Spinal cord (tissue), 10 donors: ENCODE data around the gene ANKRD33. TPM values are rescaled to one million over a fixed set of nuclear protein-coding genes. Genes with fewer than 3 reads are reported as not detected.

ENCODE experiments used
- DNase-seq, 6 donors: peaks; one replicate each; pipeline versions ENCODE4 v3.0.0 to v3.0.0-alpha.2; 2013 to 2015; ENCODE audit warnings: low spot score in 6 of 6, low read depth in 4 of 6
- H3K27ac ChIP-seq: one replicate; pipeline ENCODE4 v1.5.1; 2013; ENCODE audit warnings: low read depth, low read length, control low read depth
- H3K27me3 ChIP-seq: one replicate; pipeline ENCODE4 v1.6.1; 2013; ENCODE audit warnings: low read length; ENCODE audit not compliant: control insufficient read depth, insufficient read depth
- H3K36me3 ChIP-seq: one replicate; pipeline ENCODE4 v1.6.1; 2013; ENCODE audit warnings: low read length; ENCODE audit not compliant: control insufficient read depth, insufficient read depth
- H3K4me1 ChIP-seq: one replicate; pipeline ENCODE4 v1.6.1; 2013; ENCODE audit warnings: low read length; ENCODE audit not compliant: control insufficient read depth, insufficient read depth
- H3K4me3 ChIP-seq: one replicate; pipeline ENCODE4 v1.5.1; 2013; ENCODE audit warnings: low read depth, low read length, control low read depth
- H3K9me3 ChIP-seq: one replicate; pipeline ENCODE4 v1.6.1; 2013; ENCODE audit warnings: low read length; ENCODE audit not compliant: control insufficient read depth, insufficient read depth
- WGBS: methylation state at CpG from one replicate; pipeline ENCODE4 v1.1.5; 2013; ENCODE audit warnings: missing lambda C conversion rate; ENCODE audit not compliant: insufficient coverage; 5-methylcytosine and 5-hydroxymethylcytosine counted together
- polyA plus RNA-seq, 2 donors: library from polyadenylated mRNA; unstranded; fragments of 120-200 nt; gene quantifications; one replicate each; pipeline ENCODE4 v1.2.1, GENCODE V29; 2013; ENCODE audit not compliant: insufficient read length in 2 of 2
- total RNA-seq, 2 donors: library from RNA; depleted of rRNA in 1 of 2; stranded (reverse); fragments of 120-200 nt in 1 of 2; fragments of >200 nt in 1 of 2; gene quantifications; one replicate each; pipeline versions ENCODE4 v1.2.3 to v1.2.4, GENCODE V29; 2013 to 2014
- donor health status: healthy.

Gene ANKRD33
- total and polyA plus RNA-seq, 4 donors, result 0.14 to 0.21 (median 0.17) TPM; not detected in 1

GRCh38 chr12:51847643-51848325 is 40.1 kb upstream of the ANKRD33 start:
- 0% methylated on average over 34 of the region's 40 CpGs for WGBS
- Histone ChIP-seq H3K4me3 (peak overlapping the region; percentile 72), H3K36me3 (peaks cover 2% of the 10 kb centered on the region), H3K4me1 (peaks cover 44% of the 10 kb centered on the region), H3K27me3 (peaks cover 3% of the 10 kb centered on the region), H3K27ac (peak overlapping the region; percentile 69), H3K9me3 (no peaks in the 10 kb centered on the region)
- DNase-seq, result peak in 2 of 6 donors; percentile 52 to 60

- Histone ChIP-seq H3K9me3 (no peaks in the 10 kb centered on the region), H3K4me1 (peaks cover 44% of the 10 kb centered on the region), H3K36me3 (peaks cover 4% of the 10 kb centered on the region), H3K27me3 (peaks cover 3% of the 10 kb centered on the region), H3K27ac (peak within 1 kb of the TSS; percentile 69), H3K4me3 (peak within 1 kb of the TSS; percentile 72)
- under 1% methylated on average over 42 of the region's 51 CpGs for WGBS
- no peak for DNase-seq
Measured at GRCh38 chr12:51848326-51848727, 39.6 kb upstream of the ANKRD33 start, which contains the start of gene FIGNL2. FIGNL2 (minus strand) TSS chr12:51848718; CDS start chr12:51822413, 26,305 bp downstream.

DNA sequence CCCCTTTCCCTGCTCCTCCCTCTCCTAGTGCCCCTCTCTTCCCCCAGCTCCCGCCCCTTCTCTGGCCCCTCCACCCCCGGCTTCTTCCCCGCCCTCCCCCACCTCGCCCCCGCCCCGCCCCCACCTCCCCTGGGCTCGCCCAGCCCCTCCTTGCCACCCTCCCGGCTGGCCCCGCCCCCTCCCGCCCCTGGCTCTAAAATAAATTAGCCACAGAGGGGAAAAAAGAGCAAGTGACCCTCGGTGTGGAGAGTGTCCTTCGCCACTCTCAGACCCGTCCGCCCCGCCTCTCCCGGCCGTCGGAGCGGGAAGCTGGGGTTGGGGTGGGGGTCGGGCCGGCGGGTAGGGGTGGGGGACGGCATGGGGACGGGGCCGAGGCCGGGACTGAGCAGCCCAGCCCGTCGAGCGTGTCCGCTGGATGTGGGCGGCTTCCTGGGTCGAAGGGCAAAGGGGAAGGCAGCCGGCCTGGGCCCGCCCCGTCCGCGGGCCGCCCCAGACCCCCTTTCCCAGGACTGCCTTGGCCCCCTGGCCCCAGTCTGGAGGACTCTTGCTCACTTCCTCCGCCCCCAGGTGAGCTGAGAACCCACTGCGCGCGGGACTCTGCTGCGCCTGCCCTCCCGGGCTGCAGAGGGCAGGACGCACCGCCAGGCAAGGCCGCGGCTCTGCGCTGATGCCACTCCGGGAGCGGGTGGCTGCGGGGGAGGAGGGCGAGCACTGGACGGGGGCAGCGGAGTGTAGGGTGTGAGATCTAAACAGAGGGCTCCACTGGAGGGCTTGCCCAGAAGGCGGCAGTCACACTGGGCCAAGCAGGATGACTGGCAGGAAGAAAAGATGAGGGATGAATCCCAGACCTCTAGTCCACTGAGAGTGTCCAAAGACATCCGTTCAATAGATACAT is 38.8 kb upstream of the ANKRD33 start:
- peaks cover 44% of the 10 kb centered on the region for H3K4me1 ChIP-seq
- peaks cover 4% of the 10 kb centered on the region for H3K36me3 ChIP-seq
- 26% methylated on average over 27 of the region's 57 CpGs for WGBS
- no peak overlapping the region for H3K4me3 ChIP-seq
- DNase-seq, result peak in 2 of 6 donors; percentile 50 to 77
- H3K27me3 ChIP-seq, result peaks cover 3% of the 10 kb centered on the region
- peak overlapping the region; percentile 22 for H3K27ac ChIP-seq
- no peaks in the 10 kb centered on the region for H3K9me3 ChIP-seq

DNA sequence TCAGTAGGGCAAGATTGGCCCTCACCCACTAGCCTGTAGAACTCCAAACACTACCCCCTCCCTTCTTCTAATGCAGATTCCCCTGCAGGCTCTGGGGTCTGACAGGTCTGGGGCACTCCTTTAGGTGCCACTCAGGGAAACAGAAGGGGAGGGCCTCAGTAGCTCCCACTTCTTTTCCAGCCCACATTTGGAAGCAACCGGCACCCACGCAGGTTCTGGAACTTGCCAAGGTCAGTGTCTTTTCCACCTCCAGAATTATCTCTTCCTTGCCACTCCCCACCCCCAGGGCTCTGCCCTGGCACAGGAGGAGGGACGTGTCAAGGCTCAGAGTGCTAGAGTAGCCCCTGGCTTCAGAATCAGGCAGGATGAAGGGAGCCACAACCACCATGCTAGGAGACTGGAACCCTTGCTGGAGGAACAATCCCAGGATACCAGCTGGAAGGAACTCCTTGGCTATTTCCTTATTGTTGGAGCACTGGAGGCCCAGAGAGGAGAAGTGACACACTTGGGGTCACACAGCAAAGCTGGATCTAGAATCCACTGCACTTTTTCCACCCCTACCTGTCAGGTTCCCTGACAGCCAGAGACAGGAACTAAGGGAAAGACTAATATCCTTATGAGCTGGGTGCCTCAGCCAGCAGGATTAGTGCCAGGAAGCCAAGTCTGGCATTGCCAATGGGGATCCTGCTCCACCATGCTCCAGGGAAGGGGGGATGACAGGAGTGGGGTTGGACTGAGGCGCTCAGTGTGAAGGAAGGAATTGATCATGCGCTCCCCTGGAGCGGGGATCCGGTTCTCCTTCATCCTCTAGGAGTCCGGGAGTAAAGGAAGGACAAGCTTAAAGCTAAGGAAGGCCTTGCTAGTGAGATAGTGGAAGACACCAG is 37.6 kb upstream of the ANKRD33 start:
- Histone ChIP-seq H3K4me1 (peaks cover 41% of the 10 kb centered on the region), H3K4me3 (no peak overlapping the region), H3K27me3 (peaks cover 3% of the 10 kb centered on the region), H3K27ac (no peak overlapping the region), H3K36me3 (peaks cover 4% of the 10 kb centered on the region), H3K9me3 (no peaks in the 10 kb centered on the region)
- 79% methylated on average over 7 of the region's 8 CpGs for WGBS
- DNase-seq, result no peak

DNA sequence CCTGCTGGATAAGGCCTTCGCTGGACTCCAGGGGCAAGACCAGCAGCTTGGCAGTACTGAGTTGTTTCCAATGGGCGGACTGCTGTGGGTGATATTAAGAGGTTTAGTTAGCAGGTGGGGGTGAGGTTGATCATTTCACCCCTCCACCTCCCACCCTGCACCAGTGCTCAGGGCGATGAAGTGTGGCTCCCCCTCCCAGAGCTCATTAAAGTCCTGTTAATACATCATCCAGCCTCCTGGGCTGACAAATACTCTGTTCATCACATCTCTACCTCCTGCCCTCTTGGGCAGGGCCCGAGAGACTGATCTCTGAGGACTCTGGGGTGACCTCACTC is 37.0 kb upstream of the ANKRD33 start:
- H3K9me3 ChIP-seq, result no peaks in the 10 kb centered on the region
- no peak overlapping the region for H3K4me3 ChIP-seq
- no peak overlapping the region for H3K27ac ChIP-seq
- peaks cover 4% of the 10 kb centered on the region for H3K36me3 ChIP-seq
- 33% methylated on average over 1 of the region's 4 CpGs for WGBS
- no peak for DNase-seq
- H3K4me1 ChIP-seq, result peaks cover 40% of the 10 kb centered on the region
- peaks cover 3% of the 10 kb centered on the region for H3K27me3 ChIP-seq

GRCh38 chr12:51851413-51852124 is 36.3 kb upstream of the ANKRD33 start:
- Histone ChIP-seq H3K27ac (no peak overlapping the region), H3K4me3 (no peak overlapping the region), H3K27me3 (peaks cover 3% of the 10 kb centered on the region), H3K36me3 (peaks cover 4% of the 10 kb centered on the region), H3K4me1 (peaks cover 40% of the 10 kb centered on the region), H3K9me3 (no peaks in the 10 kb centered on the region)
- DNase-seq, result no peak
- WGBS, result 58% methylated on average over 6 of the region's 8 CpGs

GRCh38 chr12:51852404-51853137 is 35.3 kb upstream of the ANKRD33 start:
- Histone ChIP-seq H3K4me3 (no peak overlapping the region), H3K27ac (no peak overlapping the region), H3K36me3 (peaks cover 4% of the 10 kb centered on the region), H3K27me3 (peaks cover 2% of the 10 kb centered on the region), H3K9me3 (no peaks in the 10 kb centered on the region), H3K4me1 (peaks cover 35% of the 10 kb centered on the region)
- DNase-seq, result no peak
- WGBS, result 98% methylated on average over 4 of the region's 5 CpGs

GRCh38 chr12:51855586-51856428 is 32.1 kb upstream of the ANKRD33 start:
- H3K27ac ChIP-seq, result peak overlapping the region; percentile 37
- peak in 2 of 6 donors; percentile 53 to 68 for DNase-seq
- H3K27me3 ChIP-seq, result no peaks in the 10 kb centered on the region
- no peaks in the 10 kb centered on the region for H3K9me3 ChIP-seq
- H3K4me1 ChIP-seq, result peaks cover 18% of the 10 kb centered on the region
- peaks cover 4% of the 10 kb centered on the region for H3K36me3 ChIP-seq
- WGBS, result 3% methylated on average over 16 of the region's 21 CpGs
- peak overlapping the region; percentile 30 for H3K4me3 ChIP-seq
